Ishikawa (cell line): Measurements from ENCODE around the gene CMSS1.

Experiments used
- CEBPB ChIP-seq: IDR thresholded peaks from 2 replicates; pipeline ENCODE4 v1.6.1; 2012
- CREB1 ChIP-seq: IDR thresholded peaks from 2 replicates; pipeline ENCODE4 v1.6.1; 2012; ENCODE audit warnings: low read depth
- EGR1 ChIP-seq: IDR thresholded peaks from 2 replicates; pipeline ENCODE4 v1.6.1; 2012
- EP300 ChIP-seq: IDR thresholded peaks from 2 replicates; pipeline ENCODE4 v1.6.1; 2012; ENCODE audit warnings: borderline replicate concordance
- FOXM1 ChIP-seq: IDR thresholded peaks from 2 replicates; pipeline ENCODE4 v1.6.1; 2012; ENCODE audit warnings: low read depth, borderline replicate concordance
- MAX ChIP-seq: IDR thresholded peaks from 2 replicates; pipeline ENCODE4 v1.6.1; 2012
- NFIC ChIP-seq: IDR thresholded peaks from 2 replicates; pipeline ENCODE4 v1.6.1; 2012
- RAD21 ChIP-seq: IDR thresholded peaks from 2 replicates; pipeline ENCODE4 v1.6.1; 2012; ENCODE audit warnings: low read depth
- REST ChIP-seq: IDR thresholded peaks from 2 replicates; pipeline ENCODE4 v1.6.1; 2012; ENCODE audit warnings: low read depth, mild to moderate bottlenecking
- TAF1 ChIP-seq: IDR thresholded peaks from 2 replicates; pipeline ENCODE4 v1.6.1; 2012; ENCODE audit warnings: low read depth, mild to moderate bottlenecking
- TCF12 ChIP-seq: IDR thresholded peaks from 2 replicates; pipeline ENCODE4 v1.6.1; 2012; ENCODE audit warnings: low read depth
- TEAD4 ChIP-seq: IDR thresholded peaks from 2 replicates; pipeline ENCODE4 v1.6.1; 2012
- USF1 ChIP-seq: IDR thresholded peaks from 2 replicates; pipeline ENCODE4 v1.6.1; 2012
- YY1 ChIP-seq: IDR thresholded peaks from 2 replicates; pipeline ENCODE4 v1.6.1; 2012; ENCODE audit warnings: low read depth
- ZBTB7A ChIP-seq: IDR thresholded peaks from 2 replicates; pipeline ENCODE4 v1.6.1; 2012; ENCODE audit warnings: low read depth

Gene CMSS1

DNA sequence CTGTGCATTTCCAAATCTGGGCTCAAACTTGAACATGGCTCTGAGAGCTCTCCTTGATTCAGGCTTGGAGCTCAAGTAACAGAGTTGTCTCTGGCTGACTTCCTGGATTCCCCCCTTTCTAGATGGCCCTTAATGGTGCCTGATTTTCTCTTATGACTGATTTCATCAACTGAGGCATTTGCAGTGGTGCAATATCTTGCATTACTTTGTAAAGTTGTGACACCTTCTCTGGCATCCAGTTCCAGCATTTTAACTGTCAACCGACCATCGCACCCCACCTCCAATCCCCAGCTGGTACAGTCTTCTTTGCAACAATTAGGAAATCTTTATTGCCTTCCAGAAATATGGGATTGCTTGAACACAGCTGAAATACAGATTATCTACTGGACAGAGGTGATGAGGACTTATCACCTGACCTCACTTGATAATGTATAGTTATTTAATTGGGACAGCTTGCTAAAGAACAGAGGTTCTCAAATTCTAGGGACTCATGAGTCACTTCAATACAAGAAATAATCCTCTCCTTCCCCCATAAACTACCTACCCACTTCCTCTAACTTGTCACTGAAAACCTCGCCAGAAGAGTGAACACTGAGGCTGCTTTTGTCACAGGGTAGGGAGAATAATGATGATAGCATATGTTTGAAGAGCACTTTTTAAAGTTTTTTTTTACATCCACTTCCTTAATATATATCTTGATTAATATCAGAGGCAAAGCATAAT lies 254.8 kb downstream of the CMSS1 start:
- no peak for TF ChIP-seq REST
- no peak for TF ChIP-seq TAF1
- TF ChIP-seq CEBPB, result no peak
- TF ChIP-seq TCF12, result no peak
- no peak for TF ChIP-seq NFIC
- no peak for TF ChIP-seq ZBTB7A
- no peak for TF ChIP-seq USF1
- TF ChIP-seq FOXM1, result no peak
- TF ChIP-seq YY1, result no peak

GRCh38 chr3:100073049-100073713 lies 255.5 kb downstream of the CMSS1 start:
- no peak for TF ChIP-seq ZBTB7A
- TF ChIP-seq NFIC, result no peak
- no peak for TF ChIP-seq RAD21
- no peak for TF ChIP-seq MAX
- TF ChIP-seq TCF12, result no peak
- TF ChIP-seq EP300, result no peak
- TF ChIP-seq USF1, result no peak
- TF ChIP-seq TAF1, result no peak
- TF ChIP-seq CREB1, result no peak
- TF ChIP-seq EGR1, result no peak
- TF ChIP-seq YY1, result no peak
- TF ChIP-seq CEBPB, result no peak
- no peak for TF ChIP-seq FOXM1
- TF ChIP-seq TEAD4, result no peak
- no peak for TF ChIP-seq REST

- TF ChIP-seq CEBPB (no peak), EGR1 (no peak), EP300 (no peak), RAD21 (no peak), ZBTB7A (no peak), FOXM1 (no peak), USF1 (no peak), YY1 (no peak), NFIC (no peak), TAF1 (no peak), TEAD4 (no peak), MAX (no peak)
Observed at GRCh38 chr3:100073714-100074307, 256.1 kb downstream of the CMSS1 start.

DNA sequence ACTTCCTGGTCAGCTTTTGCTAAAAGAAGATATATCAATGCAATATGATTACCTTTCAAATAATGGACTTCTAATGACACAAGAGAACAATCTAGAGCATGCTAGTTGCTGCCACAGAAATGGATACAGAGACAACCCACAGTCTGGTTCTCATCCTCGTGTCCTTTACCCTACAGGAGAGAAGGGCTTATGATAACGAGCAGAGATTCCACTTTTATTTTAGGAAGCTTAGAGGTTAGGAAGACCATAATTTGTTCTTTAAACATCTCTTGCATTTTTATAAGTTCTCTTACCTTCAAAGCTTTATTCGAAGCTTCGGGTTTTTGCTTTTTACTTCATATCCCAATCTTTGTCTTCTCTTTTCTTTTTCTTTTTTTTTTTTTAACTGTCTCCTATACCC lies 257.5 kb downstream of the CMSS1 start:
- TF ChIP-seq FOXM1 (no peak), TCF12 (no peak), MAX (no peak), RAD21 (no peak), TEAD4 (no peak), EP300 (no peak), NFIC (no peak), TAF1 (no peak), YY1 (no peak), REST (no peak), ZBTB7A (no peak), CREB1 (no peak), CEBPB (no peak)
